Measurements from ENCODE around the gene DRG2. TPM values are rescaled to one million over a fixed set of nuclear protein-coding genes. Genes with fewer than 3 reads are reported as not detected.

Gene DRG2
- total and polyA plus RNA-seq, 10 of the 15 experiments (the other 5 are each of a cell fraction or from before 2014, with no cell fraction given), result 9.1 to 64.8 (median 45.7) TPM

- TF ChIP-seq ELK1 (IDR thresholded peaks at IDR 0.05; ENCODE audit: low read depth, low read length) (no peak), CHD4 (IDR thresholded peaks at IDR 0.05) (no peak)
These were observed 44.3 kb upstream of the DRG2 start (continued) for GRCh38 chr17:18043491-18043890.

- ATAC-seq, result no peak
- H3K9me3 ChIP-seq (replicated peaks; ENCODE audit: control insufficient read depth, insufficient read depth, low read length), result no peaks in the 10 kb centered on the region
- FAIRE-seq, result no peak
- in situ Hi-C loops (cut with MboI) (no loop called here), intact Hi-C loops (cut with micrococcal nuclease; ENCODE audit: unreplicated experiment) (no loop called here)
- SMC1A ChIA-PET (ENCODE audit: uncharacterized antibody, unreplicated experiment), result no interaction called here
- no peaks in the 10 kb centered on the region for H4K20me1 ChIP-seq (ENCODE audit: control insufficient read depth, insufficient read depth)
- H3K27me3 ChIP-seq (replicated peaks in 1 of 2; ENCODE audit: control insufficient read depth in 2 of 2, insufficient read depth in 2 of 2, low read length in 1 of 2), result no peaks in the 10 kb centered on the region
- peaks cover 0 to 2% of the 10 kb centered on the region in 2 experiments; a peak in 1 of 4 replicates for H3K36me3 ChIP-seq (ENCODE audit: control insufficient read depth in 2 of 2, insufficient read depth in 2 of 2, low read length in 1 of 2)
- WGBS (ENCODE audit: insufficient coverage, insufficient replicate concordance, low lambda C conversion rate, missing lambda C conversion rate), result 76% methylated on average over 3 of the region's 3 CpGs
- H2AFZ ChIP-seq (ENCODE audit: control insufficient read depth, low read depth, low read length), result no peak overlapping the region
- H3K9ac ChIP-seq (ENCODE audit: control insufficient read depth, insufficient read depth, low read length), result no peak overlapping the region
- H3K4me2 ChIP-seq (ENCODE audit: control insufficient read depth, insufficient read depth), result no peak overlapping the region
- H3K4me1 ChIP-seq (ENCODE audit: control insufficient read depth, insufficient read depth, low read length), result peaks cover 8% of the 10 kb centered on the region
- CTCF ChIA-PET, result no interaction called here
- no peak overlapping the region for H3K27ac ChIP-seq (ENCODE audit: control insufficient read depth, insufficient read depth)
- no TSS peak for BruUV-seq (replicated peaks)
- POLR2A ChIA-PET, result no interaction called here
- TF ChIP-seq MEF2A (IDR thresholded peaks at IDR 0.05; ENCODE audit: insufficient read depth, low read depth, low read length) (no peak), BRCA1 (IDR thresholded peaks at IDR 0.05; ENCODE audit: low read depth, low read length) (no peak), ZSCAN29 (IDR thresholded peaks at IDR 0.05) (no peak), E4F1 (IDR thresholded peaks at IDR 0.05; ENCODE audit: borderline replicate concordance, partially characterized antibody) (no peak), HDAC2 (IDR thresholded peaks at IDR 0.05) (no peak)
- peaks cover 10% of the 10 kb centered on the region for H3K79me2 ChIP-seq (ENCODE audit: control insufficient read depth, insufficient read depth, low read length)
- no peak overlapping the region for H3K4me3 ChIP-seq
- RAD21 ChIA-PET (ENCODE audit: unreplicated experiment), result no interaction called here
- DNase-seq (ENCODE audit: low read depth, low spot score), result no peak
These were observed 43.1 kb upstream of the DRG2 start for GRCh38 chr17:18044609-18045008.
